Nucleus accumbens (tissue), 56 donors: Measurements from ENCODE around the gene PLEKHA7.

ENCODE experiments used
- DNase-seq, 56 donors: peaks; one replicate each; lab custom pipeline; 2025; lab: John Stamatoyannopoulos, UW

The PLEKHA7 gene

GRCh38 chr11:16946477-16947282, 67.5 kb downstream of the PLEKHA7 start:
- peak in 1 of 56 donors; percentile 27 for DNase-seq

GRCh38 chr11:16945671-16946469, 68.3 kb downstream of the PLEKHA7 start:
- DNase-seq, result peak in 49 of 56 donors; percentile 8 to 81 (median 51)

GRCh38 chr11:16942911-16943310, 71.3 kb downstream of the PLEKHA7 start:
- DNase-seq, result no peak

- no peak for DNase-seq
These were observed 71.9 kb downstream of the PLEKHA7 start for GRCh38 chr11:16942342-16942741.

- DNase-seq, result no peak
These were observed 72.3 kb downstream of the PLEKHA7 start for GRCh38 chr11:16941935-16942334.

GRCh38 chr11:16938061-16938460, 76.2 kb downstream of the PLEKHA7 start:
- DNase-seq, result no peak

GRCh38 chr11:16936643-16937042, 77.6 kb downstream of the PLEKHA7 start:
- DNase-seq, result no peak

- DNase-seq, result peak in 3 of 56 donors; percentile 3 to 24 (median 20)
These were observed 78.5 kb downstream of the PLEKHA7 start for GRCh38 chr11:16935518-16936302.

GRCh38 chr11:16933756-16934603, 80.2 kb downstream of the PLEKHA7 start:
- peak in 1 of 56 donors; percentile 9 for DNase-seq

- DNase-seq, result peak in 1 of 56 donors; percentile 10
These were observed 80.9 kb downstream of the PLEKHA7 start for GRCh38 chr11:16933291-16933690.

- DNase-seq, result no peak
These were observed 86.2 kb downstream of the PLEKHA7 start for GRCh38 chr11:16928044-16928443.

- no peak for DNase-seq
These were observed 87.2 kb downstream of the PLEKHA7 start for GRCh38 chr11:16926883-16927626.

GRCh38 chr11:16925561-16926065, 88.6 kb downstream of the PLEKHA7 start:
- DNase-seq, result peak in 5 of 56 donors; percentile 8 to 41 (median 19)

- DNase-seq, result peak in 26 of 56 donors; percentile 4 to 71 (median 26)
These were observed 89.2 kb downstream of the PLEKHA7 start for GRCh38 chr11:16924826-16925560.

GRCh38 chr11:16924462-16924825, 89.8 kb downstream of the PLEKHA7 start:
- no peak for DNase-seq

GRCh38 chr11:16923987-16924386, 90.2 kb downstream of the PLEKHA7 start:
- DNase-seq, result no peak

GRCh38 chr11:16921668-16922067, 92.5 kb downstream of the PLEKHA7 start:
- DNase-seq, result no peak

GRCh38 chr11:16921019-16921418, 93.2 kb downstream of the PLEKHA7 start:
- no peak for DNase-seq
